ENCODE data around the gene ELAVL2. TPM values are rescaled to one million over a fixed set of nuclear protein-coding genes. Genes with fewer than 3 reads are reported as not detected.

Gene ELAVL2
- total RNA-seq, 1 experiment from 2014 or later: 16.8 TPM

DNA sequence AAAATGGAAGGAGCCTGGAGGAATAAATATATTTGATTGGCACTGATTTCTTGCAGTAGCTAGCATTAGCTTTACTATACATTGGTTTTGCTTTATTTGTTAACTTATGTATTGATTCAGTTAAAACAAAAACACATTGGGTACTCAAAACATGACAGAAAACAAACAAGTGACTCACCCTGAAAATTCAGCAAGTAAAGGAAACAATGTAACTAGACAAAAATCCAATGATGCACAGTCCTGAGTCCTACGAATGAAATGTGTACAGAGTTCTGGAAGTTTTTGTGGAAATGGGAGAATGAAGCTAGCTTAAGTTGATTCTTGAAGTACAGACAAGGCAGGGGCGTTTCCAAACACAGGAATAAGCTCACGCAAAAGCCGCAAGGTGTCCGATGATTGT lies 175.0 kb downstream of the ELAVL2 start:
- H3T11ph ChIP-seq (ENCODE audit: low read length): no peak overlapping the region
- no peaks in the 10 kb centered on the region for H3K9me3 Mint-ChIP-seq
- no peak overlapping the region for H2BK20ac ChIP-seq (ENCODE audit: low read depth, low read length, poor library complexity, severe bottlenecking)
- no peak overlapping the region for H3K23ac ChIP-seq (ENCODE audit: insufficient read length, low read depth, low read length)
- H2BK15ac ChIP-seq (ENCODE audit: low read depth, low read length): no peak overlapping the region
- H3K79me1 ChIP-seq (ENCODE audit: insufficient read depth, low read depth, low read length, poor library complexity, severe bottlenecking): no peaks in the 10 kb centered on the region
- H2AK5ac ChIP-seq (ENCODE audit: insufficient read length, low read length): no peak overlapping the region
- H4K91ac ChIP-seq (ENCODE audit: insufficient read length, low read depth, low read length): no peak overlapping the region
- H2BK12ac ChIP-seq (ENCODE audit: insufficient read length, low read depth, low read length): no peak overlapping the region
- H3K4me1 Mint-ChIP-seq: no peaks in the 10 kb centered on the region
- no peak overlapping the region for H3K4ac ChIP-seq (ENCODE audit: low read depth, low read length)
- H3K79me2 ChIP-seq (ENCODE audit: insufficient read depth, low read length): no peaks in the 10 kb centered on the region
- peaks cover 36 to 50% (median 36%) of the 10 kb centered on the region in 3 experiments for H3K36me3 Mint-ChIP-seq (ENCODE audit: insufficient read depth in 1 of 3, low read depth in 3 of 3)
- no peak overlapping the region for H3K4me2 ChIP-seq (ENCODE audit: insufficient read depth, insufficient read length, low read length)
- TF ChIP-seq, protein P1, sequence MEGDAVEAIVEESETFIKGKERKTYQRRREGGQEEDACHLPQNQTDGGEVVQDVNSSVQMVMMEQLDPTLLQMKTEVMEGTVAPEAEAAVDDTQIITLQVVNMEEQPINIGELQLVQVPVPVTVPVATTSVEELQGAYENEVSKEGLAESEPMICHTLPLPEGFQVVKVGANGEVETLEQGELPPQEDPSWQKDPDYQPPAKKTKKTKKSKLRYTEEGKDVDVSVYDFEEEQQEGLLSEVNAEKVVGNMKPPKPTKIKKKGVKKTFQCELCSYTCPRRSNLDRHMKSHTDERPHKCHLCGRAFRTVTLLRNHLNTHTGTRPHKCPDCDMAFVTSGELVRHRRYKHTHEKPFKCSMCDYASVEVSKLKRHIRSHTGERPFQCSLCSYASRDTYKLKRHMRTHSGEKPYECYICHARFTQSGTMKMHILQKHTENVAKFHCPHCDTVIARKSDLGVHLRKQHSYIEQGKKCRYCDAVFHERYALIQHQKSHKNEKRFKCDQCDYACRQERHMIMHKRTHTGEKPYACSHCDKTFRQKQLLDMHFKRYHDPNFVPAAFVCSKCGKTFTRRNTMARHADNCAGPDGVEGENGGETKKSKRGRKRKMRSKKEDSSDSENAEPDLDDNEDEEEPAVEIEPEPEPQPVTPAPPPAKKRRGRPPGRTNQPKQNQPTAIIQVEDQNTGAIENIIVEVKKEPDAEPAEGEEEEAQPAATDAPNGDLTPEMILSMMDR (conservative IDR thresholded peaks at IDR 0.05): no peak
- H3K4me3 Mint-ChIP-seq: no peak overlapping the region
- no peaks in the 10 kb centered on the region for H3K27me3 Mint-ChIP-seq (ENCODE audit: low read depth)
- no peak overlapping the region for H3K9ac ChIP-seq (ENCODE audit: extremely low read depth, insufficient read length, low read length)
- no peak overlapping the region for H3K27ac Mint-ChIP-seq
- no peaks in the 10 kb centered on the region for H3K27me3 ChIP-seq (ENCODE audit: insufficient read depth, low read length)
- H3K9me3 ChIP-seq (ENCODE audit: control insufficient read depth, low read depth, low read length): no peaks in the 10 kb centered on the region
- H4K5ac ChIP-seq (ENCODE audit: insufficient read length, low read depth, low read length): no peak overlapping the region
- no peak overlapping the region for H3K56ac ChIP-seq (ENCODE audit: insufficient read length, low read depth, low read length)
- H3K14ac ChIP-seq (ENCODE audit: insufficient read depth, low read length): no peak overlapping the region
- H2BK120ac ChIP-seq (ENCODE audit: low read depth, low read length, poor library complexity, severe bottlenecking): no peak overlapping the region
- no peaks in the 10 kb centered on the region for H3K4me1 ChIP-seq (ENCODE audit: insufficient read depth, low read length)
- no peaks in the 10 kb centered on the region for H4K20me1 ChIP-seq (ENCODE audit: control insufficient read depth, insufficient read depth, insufficient read length)
- WGBS (ENCODE audit: extremely low coverage, insufficient read length, low lambda C conversion rate): no CpG with 5 or more reads among the region's 5 CpGs
- no peak overlapping the region for H2AFZ ChIP-seq (ENCODE audit: low read length)
- H2BK5ac ChIP-seq (ENCODE audit: insufficient read length, low read length): no peak overlapping the region
- no peak for DNase-seq
- no peak overlapping the region for H3K27ac ChIP-seq (ENCODE audit: insufficient read length, low read depth, low read length)
- no peaks in the 10 kb centered on the region for H3K23me2 ChIP-seq (ENCODE audit: insufficient read length, low read depth, low read length, poor library complexity, severe bottlenecking)
- H3K18ac ChIP-seq (ENCODE audit: insufficient read length, low read depth, low read length): no peak overlapping the region
- no peak overlapping the region for H4K8ac ChIP-seq (replicated peaks; ENCODE audit: insufficient read length, low read depth, low read length)
